G401.6 (cell line): ENCODE results near the gene ESPL1.

Experiments used
- FAIRE-seq: peaks from 2 replicates; lab custom pipeline; 2012; peaks lifted over from hg19 to GRCh38; lab: Jason Lieb, UNC

Gene ESPL1

GRCh38 chr12:53267999-53268629 is at the start of gene ESPL1:
ESPL1 (plus strand) TSS chr12:53268299; CDS start chr12:53268767, 468 bp downstream.
- no peak for FAIRE-seq

DNA sequence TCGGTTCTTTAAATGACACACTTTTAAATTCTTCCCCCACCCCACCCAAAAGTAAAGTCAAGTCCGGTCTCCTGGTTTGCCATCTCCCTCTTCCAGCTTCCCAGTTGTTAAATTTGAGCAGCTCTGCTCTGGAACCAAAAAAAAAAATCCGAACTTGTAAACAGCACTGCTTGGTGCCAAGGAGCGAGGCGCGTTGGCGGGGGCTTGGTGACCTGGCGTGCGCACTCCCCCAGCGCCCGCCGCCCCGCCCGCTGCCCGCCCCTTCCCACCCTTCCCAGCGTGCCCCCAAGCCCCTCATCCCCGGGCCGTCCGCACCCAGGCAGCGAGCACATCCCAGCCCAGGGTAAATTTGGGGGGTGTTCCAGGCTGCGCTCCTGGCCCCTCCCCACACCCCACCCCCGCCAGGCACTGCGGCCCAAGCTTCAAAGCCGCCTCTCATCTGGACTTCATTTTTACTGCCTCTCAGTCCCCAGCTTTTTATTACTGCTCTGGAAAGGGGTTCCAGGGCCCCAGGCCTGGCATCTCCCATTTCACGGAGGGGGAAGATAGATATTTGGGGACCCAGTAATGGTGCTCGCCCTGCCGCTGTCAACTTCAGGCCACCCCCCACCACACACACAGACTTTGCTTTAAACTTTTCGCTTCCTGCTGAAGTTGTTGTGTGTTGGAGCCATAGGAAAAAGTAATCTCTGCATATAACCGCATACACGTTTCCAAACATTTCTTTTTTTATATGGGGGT is 49.4 kb upstream of the ESPL1 start:
- no peak for FAIRE-seq

GRCh38 chr12:53219292-53219955 is 48.7 kb upstream of the ESPL1 start:
- no peak for FAIRE-seq

- no peak for FAIRE-seq
Measured at GRCh38 chr12:53219956-53220693, 48.0 kb upstream of the ESPL1 start.

GRCh38 chr12:53220694-53221202 is 47.4 kb upstream of the ESPL1 start:
- no peak for FAIRE-seq

DNA sequence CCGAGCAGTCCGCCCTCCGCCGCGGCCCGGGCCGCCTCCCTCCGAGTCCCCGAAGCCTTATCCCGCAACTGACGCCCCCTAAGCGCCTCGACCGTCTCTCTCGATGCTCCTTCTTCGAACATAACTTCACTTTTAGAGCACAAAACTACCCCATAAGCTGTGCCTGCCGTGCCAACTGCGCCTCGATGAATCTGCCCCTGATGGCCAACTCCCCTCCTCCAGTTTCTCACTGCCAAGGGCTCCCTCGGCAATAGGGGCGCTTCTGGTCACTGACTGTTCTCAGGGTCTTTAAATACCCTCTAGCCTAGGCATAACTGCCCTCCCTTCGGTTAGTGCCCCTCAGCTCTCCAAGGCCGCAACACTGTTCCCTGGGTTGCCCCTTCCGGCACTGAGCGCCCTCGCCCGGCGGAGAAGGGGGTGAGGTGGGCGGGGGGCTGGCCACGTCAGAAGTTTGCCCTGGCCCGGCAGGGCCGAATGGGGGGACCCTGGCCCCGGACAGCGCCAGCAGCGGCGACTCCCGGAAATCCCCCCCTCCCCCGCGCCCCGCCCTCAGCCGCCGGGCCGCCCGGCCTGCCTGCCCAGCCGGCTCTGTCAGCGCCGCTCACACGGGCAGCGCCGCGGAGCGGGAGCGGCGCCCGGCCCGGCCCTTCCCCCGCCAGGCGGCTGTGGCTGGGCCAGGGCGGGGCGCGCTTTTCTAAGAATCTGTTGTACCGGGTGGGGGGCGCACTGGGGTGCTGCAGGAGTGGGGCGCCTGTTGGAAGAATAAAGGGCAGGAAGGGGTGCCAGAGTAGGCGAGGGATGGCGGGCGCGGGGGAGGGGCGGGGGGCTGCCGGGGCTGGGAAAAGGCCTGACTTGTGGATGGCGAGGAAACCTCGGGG is 46.7 kb upstream of the ESPL1 start:
- no peak for FAIRE-seq

- FAIRE-seq = no peak
Measured at GRCh38 chr12:53222170-53222721, 45.9 kb upstream of the ESPL1 start.

GRCh38 chr12:53222806-53223261 is 45.3 kb upstream of the ESPL1 start:
- no peak for FAIRE-seq

DNA sequence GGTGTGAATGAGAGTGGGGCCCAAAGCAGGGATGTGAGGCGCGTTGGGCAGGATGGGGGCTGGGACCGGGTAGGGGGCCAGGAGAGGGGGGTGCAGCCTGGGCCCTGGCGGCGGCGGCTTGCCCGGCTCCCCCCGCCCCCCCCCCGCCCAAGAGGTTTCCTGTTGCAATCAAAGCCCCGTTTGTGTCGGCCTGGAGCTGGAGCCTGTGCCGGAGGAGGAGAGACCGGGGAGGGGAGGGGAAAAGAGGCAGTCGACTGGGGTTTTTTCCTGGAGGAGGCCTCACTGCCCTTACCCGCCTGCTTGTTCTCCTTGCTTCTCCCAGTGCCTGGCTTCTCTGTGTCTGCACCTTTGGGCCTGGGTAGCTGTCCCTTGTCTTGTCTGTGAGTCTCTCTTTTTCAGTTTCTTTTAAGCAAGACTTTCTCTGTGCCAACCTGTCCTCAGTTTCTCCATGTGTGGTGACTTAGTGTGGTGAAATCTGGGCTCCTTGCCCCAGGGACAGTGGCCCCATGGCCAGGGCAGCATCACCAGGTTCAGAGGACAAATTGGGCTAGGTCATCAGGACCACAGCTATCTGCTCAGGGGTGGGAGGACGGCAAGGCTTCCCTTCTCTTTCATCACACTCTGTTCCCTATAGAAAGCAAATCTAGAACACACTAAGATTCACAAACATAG is 44.6 kb upstream of the ESPL1 start:
- FAIRE-seq = no peak

DNA sequence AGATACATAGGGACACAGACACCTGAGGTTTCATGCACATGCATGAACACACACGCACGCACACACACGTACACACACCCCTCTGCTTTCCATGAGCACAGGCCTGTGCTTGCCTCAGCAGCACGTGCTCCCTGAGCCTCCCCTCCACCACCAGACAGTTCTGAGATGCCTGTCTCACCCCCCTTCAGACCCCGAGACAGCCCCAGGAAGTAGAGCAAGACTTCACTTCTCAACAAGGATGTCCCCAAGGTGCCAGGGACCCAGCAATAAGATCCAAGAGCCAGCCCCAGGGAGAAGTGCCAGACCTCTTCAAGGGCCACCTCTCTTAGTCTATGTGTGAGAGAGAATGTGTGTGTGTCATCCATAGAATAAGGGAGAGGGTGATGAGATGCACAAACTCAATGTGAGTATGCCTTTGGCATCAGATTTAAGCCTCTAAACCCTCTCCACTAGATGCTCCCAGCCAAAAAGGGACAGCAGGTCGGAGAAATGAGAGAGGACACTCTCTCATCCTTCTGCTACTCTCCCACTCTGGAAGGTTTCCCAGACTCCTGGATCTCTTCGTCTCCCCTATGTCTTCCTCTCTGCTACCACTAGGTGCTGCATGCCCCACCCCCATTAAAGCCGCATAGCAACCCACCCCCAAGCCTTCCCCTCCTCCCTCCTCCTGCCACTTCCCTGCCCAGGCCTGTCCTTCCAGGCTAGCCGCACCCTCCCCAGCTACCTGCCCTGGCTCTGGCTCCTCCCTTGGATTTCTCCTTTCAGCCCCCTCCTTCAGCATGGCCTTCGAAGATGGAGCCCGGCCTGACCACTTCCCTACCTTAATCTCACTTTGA is 43.8 kb upstream of the ESPL1 start:
- no peak for FAIRE-seq

GRCh38 chr12:53224897-53225634 is 43.0 kb upstream of the ESPL1 start:
- no peak for FAIRE-seq

DNA sequence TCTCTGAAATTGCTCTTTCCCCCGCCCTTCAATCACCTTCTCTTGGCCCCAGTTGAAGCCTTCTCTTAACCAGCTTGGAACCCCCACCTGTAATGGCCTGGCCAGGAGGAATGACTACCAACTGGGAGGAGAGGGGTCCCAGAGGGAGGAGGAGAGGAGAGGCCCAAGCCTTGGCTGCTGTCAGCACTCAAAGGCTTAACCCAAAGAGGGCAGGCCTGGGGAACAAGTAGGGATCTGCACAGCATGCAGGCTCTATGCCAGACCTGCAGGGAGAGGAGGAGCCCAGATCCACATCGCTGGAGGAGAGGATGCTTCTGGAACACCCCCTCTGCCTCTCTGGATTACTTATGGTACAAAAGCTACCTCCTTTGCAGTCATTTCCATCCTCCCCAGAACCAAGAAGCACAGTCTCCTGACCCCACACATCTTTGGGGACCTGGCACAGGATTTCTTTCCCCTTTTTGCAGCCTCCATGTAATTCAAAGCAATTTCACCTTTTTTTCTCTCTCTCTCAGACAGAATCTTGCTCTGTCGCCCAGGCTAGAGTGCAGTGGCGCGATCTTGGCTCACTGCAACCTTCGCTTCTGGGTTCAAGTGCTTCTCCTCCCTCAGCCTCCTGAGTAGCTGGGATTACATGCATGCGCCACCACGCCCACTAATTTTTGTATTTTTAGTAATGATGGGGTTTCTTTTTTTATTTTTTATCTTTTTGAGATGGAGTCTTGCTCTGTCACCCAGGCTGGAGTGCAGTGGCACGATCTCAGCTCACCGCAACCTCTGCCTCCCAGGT is 42.3 kb upstream of the ESPL1 start:
- no peak for FAIRE-seq

DNA sequence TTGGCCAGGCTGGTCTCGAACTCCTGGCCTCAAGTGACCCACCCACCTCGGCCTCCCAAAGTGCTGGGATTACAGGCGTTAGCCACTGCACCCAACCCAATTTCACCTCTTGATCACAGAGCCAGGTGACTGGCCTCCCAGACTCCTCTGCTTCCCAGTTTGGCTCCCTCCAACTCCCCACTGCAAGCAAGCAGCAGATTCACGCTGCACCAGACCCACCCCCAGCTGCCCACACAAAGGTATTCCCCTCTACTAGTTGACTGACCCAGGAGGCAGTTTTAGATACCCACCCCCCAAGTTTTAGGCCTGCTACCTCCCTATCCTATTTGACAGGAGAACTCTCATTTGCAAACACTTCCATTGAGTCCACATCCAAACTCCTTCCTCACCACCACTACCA is 41.3 kb upstream of the ESPL1 start:
- FAIRE-seq = no peak

DNA sequence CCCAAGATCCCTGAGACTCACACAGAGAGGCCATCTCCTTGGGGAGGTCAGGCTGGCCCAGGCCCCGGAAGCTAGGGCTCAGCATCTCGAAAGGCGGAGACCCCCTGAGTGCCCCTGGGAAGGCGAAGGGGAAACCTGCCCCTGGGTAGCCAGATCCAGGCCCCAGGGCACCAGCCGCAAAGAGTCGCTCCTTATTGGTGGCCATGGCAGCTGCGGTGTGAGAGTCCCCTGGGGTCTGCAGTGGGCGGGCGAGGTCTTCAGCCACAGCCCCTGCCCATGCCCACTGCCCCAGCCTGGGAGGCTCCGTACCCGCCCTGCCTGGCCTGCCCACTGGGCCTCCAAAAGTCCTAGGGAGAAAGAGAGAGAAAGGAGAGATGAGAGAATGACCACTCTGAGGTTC is 40.8 kb upstream of the ESPL1 start:
- no peak for FAIRE-seq

DNA sequence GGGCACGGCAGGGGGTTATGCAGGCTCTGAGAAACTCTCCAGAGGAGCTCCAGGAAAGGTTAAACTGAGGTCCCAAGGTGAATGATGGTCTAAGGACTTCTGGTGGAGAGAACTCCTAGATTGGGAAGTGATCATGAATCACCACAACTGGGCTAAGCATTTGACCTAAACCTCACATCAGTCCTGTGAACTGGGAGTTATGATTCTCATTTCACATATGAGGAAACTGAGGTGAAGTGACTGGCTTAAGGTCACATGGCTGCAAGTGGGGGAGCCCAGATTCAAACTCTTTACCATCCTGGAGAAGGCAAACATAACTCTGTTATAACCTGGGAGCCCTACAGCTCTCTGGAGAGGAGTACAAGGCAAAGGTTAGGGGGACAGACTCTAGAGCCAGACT is 40.3 kb upstream of the ESPL1 start:
- no peak for FAIRE-seq

- no peak for FAIRE-seq
Measured at GRCh38 chr12:53229454-53229853, 38.6 kb upstream of the ESPL1 start.

DNA sequence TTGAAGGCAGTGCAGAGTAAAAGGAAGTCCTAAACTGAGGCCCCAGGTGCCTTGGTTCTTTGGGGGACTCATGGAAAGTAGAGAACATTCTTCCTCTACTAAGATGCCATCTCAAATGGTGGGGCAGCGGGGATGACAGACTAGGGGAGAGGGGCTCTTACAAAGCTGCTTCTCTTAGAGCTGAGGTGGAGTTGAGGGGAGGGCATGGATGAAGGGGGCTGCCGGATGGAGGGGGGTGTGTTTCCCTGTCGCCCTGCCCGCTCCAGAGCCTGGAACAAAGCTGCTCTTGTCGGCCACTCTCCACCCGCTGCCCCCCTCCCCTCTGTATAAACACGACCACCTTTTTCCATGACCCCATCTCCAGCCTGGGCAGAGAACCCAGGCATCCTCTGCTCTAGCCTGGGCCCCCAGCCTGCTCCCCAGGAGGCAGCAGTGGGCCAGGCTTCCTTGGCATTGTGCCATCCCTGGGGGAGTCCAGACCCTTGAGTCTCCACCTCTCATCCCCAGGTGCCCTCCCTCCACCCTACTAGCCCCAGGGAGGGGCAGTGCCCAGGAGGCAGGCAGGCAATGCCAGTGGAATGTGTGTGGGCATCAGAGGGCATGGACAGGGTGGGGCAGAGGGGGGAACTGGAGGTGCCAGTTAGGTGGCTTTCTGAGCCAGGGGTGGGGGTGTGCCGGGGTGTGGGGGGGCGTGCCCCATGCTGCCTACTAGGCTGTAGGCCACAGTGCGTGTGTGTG is 37.8 kb upstream of the ESPL1 start:
- no peak for FAIRE-seq

DNA sequence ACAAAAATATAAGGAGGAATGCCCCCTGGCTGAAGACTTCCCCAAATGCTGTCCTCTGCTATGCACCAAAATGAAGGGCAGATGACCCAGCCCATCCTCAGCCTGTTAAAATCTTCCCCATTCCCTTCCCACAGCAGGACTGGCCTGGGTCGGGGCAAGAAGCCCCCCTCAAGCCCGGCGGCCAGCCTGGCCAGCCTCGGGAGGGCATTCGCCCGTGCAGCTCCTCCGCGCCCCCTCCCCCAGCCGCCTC is 36.5 kb upstream of the ESPL1 start:
- no peak for FAIRE-seq
